GM10266 (cell line): ENCODE results near the gene GREM2.

ENCODE experiments used
- DNase-seq: peaks from one replicate; pipeline ENCODE4 v3.0.0; 2012; ENCODE audit errors: extremely low spot score
- TF ChIP-seq, protein P1 (sequence below): IDR thresholded peaks from 2 replicates; pipeline ENCODE4 v1.5.1; 2012; ENCODE audit warnings: mild to moderate bottlenecking, low read depth; ENCODE audit not compliant: control insufficient read depth, insufficient read depth; ENCODE audit errors: missing control alignments

GREM2 gene

GRCh38 chr1:240466509-240466908, 145.4 kb downstream of the GREM2 start:
- DNase-seq = no peak
- TF ChIP-seq, protein P1, sequence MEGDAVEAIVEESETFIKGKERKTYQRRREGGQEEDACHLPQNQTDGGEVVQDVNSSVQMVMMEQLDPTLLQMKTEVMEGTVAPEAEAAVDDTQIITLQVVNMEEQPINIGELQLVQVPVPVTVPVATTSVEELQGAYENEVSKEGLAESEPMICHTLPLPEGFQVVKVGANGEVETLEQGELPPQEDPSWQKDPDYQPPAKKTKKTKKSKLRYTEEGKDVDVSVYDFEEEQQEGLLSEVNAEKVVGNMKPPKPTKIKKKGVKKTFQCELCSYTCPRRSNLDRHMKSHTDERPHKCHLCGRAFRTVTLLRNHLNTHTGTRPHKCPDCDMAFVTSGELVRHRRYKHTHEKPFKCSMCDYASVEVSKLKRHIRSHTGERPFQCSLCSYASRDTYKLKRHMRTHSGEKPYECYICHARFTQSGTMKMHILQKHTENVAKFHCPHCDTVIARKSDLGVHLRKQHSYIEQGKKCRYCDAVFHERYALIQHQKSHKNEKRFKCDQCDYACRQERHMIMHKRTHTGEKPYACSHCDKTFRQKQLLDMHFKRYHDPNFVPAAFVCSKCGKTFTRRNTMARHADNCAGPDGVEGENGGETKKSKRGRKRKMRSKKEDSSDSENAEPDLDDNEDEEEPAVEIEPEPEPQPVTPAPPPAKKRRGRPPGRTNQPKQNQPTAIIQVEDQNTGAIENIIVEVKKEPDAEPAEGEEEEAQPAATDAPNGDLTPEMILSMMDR = no peak

DNA sequence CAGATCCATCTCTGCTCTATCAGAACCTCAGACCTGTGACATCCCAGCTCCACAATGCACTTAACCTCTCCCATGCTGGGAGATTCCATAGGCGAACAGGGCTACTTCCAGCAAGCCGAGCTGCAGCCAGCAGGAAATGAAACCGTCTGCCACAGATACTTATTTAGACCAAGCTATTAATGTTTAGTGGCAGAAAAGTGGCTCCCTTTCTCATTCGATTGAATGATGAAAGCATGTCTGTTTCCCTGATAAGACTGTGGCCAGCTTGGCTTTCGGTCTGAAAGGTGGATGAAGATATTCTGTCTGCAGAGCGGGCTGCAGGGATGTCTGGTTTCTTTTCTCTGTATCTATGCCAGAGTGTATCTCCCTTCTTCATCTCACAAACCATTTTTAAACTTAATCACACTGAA, 146.4 kb downstream of the GREM2 start:
- TF ChIP-seq, protein P1 = no peak
- no peak for DNase-seq

DNA sequence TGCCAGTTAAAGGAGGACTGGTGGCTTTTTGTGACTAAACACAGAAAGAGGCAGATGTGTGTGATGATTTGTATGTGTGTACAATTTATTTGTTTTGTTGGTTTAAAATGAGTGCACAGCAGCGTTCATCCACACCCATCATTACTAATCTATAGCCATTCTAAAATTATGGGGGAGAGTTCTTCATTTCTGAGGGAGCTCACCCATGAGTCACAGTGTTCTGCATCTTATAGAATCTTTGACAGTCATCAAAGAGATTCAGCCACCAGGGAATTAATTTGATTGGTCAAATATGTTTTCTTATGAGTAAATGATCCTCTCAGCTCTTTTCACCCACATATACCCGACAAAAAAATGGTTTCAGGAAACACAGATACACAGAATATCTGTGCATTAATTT, 147.9 kb downstream of the GREM2 start:
- TF ChIP-seq, protein P1 = no peak

DNA sequence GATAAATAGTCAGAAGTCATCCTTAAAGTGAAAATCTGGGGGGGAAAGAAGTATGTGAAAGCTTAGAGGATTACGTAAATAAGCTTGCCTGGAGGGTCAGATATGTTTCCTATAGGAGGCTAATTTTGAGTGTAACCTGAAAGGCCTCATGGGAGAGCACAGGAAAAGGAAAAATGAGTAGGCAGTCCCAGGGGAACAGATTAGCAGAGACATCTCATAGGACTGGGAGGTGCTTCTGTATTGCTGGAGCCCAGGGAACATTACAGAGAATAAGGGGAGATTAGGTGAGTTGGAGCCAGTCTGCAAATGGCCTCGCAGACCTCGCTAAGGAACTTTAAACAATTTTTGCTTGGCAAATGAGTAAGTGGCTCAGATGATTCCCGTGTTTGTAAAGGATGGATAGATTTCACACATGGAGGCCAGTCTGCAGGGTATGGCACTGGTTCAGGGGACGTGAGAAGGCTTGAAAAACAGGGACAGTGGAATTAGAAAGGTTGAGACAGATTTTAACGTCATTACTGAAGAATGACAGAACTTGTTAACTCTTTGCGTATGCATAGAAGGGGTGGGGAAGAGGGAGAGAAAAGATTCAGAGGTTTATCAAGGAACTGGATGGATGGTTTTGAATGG, 149.1 kb downstream of the GREM2 start:
- TF ChIP-seq, protein P1 = no peak
- no peak for DNase-seq

More for the DNA sequence above, 147.9 kb downstream of the GREM2 start:
- no peak for DNase-seq

- TF ChIP-seq, protein P1 = no peak
- DNase-seq = no peak
Observed at GRCh38 chr1:240462277-240462676, 149.7 kb downstream of the GREM2 start.

- no peak for DNase-seq
- TF ChIP-seq, protein P1 = no peak
Observed at GRCh38 chr1:240457203-240457602, 154.8 kb downstream of the GREM2 start.

GRCh38 chr1:240455228-240455821, 156.6 kb downstream of the GREM2 start:
- TF ChIP-seq, protein P1 = peak; percentile 21
- no peak for DNase-seq
